Measurements from ENCODE around the gene OR6B2.

The OR6B2 gene

DNA sequence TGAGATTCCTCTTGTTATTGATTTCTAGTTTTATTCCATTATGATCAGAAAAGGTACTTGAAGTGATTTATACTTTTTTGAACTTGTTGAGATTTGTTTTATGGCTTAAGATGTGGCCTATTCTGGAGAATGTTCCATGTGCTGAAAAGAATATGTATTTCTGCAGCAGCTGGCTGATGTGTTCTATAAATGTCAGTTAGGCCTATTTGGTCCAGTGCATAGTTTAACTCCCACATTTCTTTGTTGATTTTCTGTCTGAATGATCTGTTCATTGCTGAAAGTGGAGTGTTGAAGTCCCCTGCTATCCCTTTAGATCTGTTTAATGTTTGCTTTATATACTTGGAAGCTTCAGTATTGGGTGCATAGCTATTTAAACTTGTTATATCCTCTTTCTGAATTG is 7.1 kb upstream of the OR6B2 start:
- DNase-seq = no peak

DNA sequence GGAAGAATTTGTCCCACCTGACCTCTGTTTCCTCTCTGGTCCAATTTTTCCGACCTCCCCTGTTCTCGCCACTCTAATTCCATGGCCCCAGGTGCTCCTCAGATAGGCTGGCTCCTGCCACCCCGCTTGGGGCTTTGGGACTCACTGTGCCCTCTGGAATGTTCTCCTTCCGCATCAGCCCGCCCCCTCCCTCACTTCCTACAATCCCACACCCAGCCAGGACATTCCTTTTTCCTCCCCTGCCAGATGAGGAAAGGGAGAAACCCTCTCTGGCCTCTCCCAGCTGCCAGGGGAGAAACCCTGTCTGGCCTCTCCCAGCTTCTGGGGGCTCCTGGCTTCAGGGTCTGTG is 3.1 kb upstream of the OR6B2 start:
- DNase-seq = no peak

GRCh38 chr2:240032406-240033329 is 2.4 kb upstream of the OR6B2 start:
- no peak for DNase-seq

GRCh38 chr2:240024766-240025165 is 5.5 kb downstream of the OR6B2 start:
- DNase-seq = no peak

DNA sequence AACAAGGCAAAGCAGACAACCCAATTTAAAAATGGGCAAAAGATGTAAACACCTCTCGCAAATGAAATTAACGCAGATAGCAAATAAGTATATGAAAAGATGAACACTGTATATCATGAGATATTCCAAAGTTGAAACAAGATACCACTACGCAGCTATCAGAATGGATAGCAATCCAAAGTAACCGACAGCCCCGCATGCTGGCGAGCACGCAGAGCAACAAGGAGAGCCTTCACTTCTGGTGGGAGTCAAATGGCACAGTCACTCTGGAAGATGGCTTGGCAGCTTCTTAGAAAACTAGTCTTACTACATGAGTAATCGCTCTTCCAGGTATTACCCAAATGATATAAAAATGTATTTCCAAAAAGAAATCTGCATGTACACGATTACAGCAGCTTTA is 6.4 kb downstream of the OR6B2 start:
- no peak for DNase-seq

- DNase-seq = peak; percentile 46
These were observed 8.6 kb downstream of the OR6B2 start for GRCh38 chr2:240021488-240022104.

- DNase-seq = no peak
These were observed 12.0 kb downstream of the OR6B2 start for GRCh38 chr2:240018071-240018750.

DNA sequence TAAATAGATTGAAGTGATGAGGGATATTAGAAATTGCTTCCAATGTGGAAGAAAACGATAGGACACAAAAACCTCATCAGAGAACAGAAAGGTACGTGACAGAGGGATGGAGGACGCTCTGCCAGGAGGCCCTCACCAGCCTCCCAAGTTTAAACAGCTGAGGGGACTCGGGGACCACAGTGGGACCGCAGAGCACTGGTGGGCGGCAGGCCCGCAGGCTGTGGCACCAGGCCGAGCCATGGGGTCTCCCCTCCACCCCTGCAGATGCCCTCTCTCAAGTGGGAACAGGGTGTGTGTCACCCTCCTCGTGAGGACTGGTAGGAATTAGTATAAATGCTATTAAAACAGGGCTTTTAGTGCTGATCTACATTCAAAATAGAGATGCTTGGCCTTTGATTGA is 15.9 kb downstream of the OR6B2 start:
- DNase-seq = no peak

GRCh38 chr2:240013343-240013742 is 16.9 kb downstream of the OR6B2 start:
- no peak for DNase-seq

DNA sequence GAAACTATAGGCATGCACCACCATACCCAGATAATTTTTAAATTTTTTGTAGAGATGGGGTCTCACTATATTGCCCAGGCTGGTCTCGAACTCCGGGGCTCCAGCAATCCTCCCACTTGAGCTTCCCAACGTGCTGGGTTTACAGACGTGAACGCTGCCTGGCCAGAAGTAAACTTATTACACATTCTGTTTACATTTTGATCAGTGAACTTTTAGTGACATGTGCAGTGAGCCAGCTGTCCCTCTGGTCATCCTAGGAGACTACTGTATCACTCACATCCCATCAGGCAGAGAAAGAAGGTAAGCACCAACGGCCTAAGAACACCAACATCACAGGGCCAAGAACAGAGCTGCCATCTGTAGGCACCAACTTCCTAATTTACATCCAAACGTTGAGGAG is 27.2 kb downstream of the OR6B2 start:
- no peak for DNase-seq

GRCh38 chr2:240000671-240001070 is 29.6 kb downstream of the OR6B2 start:
- no peak for DNase-seq

- no peak for DNase-seq
These were observed 32.4 kb downstream of the OR6B2 start for GRCh38 chr2:239997686-239998409.

DNA sequence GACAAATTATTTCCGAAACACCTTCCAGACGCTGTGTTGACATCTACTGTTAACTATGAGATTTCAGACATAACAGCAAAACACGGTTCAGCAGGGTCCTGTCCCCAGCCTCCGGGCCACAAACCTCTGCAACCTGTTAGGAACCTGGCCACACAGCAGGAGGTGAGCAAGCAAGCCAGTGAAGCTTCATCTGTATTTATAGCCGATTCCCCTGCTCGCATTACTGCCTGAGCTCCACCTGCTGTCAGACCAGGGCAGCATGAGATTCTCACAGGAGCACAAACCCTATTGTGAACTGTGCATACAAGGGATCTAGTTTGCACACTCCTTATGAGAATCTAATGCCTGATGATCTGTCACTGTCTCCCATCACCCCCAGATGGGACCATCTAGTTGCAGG is 36.1 kb downstream of the OR6B2 start:
- no peak for DNase-seq

DNA sequence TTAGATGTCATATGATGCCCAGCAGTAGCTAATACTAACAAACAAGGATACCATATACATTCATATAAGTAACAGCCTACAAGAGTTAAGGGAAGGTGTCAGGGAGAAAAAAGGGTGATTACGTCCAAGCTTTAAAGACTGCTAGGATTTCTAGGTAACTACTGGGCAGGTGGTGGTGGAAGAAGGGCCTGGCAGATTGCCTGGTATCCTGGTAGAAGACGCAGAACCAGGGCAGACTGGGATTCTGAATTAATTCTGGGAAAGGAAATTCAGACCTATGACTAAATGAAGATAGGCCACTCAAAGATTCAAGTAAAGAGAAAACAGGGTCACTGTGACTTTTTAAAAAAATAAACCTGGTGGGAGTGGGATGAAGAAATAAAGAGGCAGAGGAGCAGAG is 36.9 kb downstream of the OR6B2 start:
- no peak for DNase-seq

GRCh38 chr2:239991689-239992314 is 38.4 kb downstream of the OR6B2 start:
- DNase-seq = no peak

DNA sequence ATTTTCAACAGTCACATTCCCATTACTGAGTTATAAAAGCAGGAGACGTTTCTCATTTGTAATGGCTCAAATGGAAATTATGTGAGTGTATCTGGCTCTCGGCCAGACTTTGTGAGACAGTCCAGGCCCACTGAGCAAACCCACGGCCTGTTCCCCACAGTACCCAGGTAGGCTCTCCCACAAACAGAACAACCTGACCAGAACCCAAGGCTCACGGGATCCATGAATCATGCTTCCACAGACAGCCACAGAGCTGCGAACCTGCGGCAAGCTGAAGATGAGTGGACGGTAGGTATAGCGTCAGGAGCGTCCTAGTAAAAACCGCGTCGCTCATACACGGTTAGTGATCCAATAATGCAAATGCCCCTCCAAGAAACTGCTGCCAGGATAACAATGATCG is 39.3 kb downstream of the OR6B2 start:
- DNase-seq = no peak

GRCh38 chr2:239985356-239985755 is 44.9 kb downstream of the OR6B2 start:
- DNase-seq = no peak

DNA sequence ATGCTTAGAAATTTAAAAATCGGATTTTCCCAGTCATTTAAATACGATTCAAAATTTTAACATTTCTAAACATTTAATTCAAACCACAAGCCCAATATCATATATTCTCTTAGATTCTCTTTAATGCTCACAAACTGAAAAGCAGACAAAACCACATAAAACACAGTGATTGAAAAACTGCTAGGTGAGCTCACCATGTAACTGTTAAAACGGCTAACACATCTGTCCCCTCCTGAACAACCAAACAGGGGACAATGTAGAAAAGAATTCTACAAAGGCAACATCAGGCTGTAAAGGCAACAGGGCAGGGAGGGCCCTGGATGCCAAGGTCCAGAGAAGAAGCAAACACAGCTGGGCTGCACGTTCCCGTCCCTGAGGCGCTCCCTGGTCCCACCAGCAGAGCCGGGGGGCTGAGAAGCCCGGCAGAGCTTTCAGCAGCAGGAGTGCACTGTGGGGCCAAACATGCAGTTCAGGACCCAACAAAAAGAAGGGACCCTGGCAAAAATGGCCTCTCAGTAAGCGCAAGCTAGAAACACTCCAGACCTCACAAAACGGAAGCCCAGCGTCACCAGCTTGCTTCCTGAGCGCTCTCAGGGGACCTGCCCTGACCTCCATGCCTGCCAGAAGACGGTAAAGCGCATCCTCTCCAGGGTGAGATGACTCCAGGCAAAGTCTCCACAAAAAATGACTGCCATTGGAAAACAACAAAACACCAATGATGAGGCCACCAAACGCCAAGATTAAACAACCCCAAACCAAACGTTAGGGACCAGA is 45.6 kb downstream of the OR6B2 start:
- no peak for DNase-seq

DNA sequence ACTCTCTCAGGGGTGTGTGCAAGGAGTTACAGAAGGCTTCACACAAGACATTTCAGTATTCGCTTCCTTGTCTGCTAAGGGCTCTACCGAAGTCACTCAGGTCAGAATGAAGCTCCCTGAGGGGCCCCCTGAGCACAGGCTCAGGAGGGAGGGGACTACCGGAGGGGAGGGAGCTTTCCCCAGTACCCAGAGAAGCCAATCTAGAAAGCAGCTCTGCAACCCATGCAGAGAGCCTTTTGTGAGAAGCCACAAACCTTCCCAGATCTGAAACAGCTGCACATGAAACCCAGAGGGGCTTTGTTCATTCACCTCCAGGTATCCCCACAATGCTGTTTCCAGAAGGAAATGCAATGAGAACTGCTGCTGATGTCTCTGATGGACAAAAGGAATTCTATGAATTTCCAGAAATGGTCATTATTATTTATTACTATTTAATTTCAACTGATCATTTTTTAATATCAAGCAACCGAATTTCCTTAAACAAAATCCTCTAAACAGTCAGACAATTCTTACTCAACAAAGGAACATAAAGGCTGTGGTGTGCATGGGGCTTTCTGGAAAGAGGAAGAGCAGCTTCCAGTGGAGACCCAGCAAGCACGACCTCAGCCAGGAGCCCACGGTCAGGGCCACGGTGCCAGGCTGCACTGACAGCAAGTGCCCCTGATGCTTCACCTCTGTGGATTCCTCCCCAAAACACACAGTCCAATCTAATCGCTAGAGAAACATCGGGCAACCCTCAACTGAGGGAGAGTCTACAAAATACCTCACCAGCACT is 47.0 kb downstream of the OR6B2 start:
- no peak for DNase-seq

All from right hindlimb (tissue), 1 donor.